Measurements from ENCODE around the gene SGO2.
"Not testable (repeated sequence)": the region's sequence is repeated elsewhere in the genome, so short reads cannot be mapped to it uniquely, and the experiment has no call there.

SGO2 gene

DNA sequence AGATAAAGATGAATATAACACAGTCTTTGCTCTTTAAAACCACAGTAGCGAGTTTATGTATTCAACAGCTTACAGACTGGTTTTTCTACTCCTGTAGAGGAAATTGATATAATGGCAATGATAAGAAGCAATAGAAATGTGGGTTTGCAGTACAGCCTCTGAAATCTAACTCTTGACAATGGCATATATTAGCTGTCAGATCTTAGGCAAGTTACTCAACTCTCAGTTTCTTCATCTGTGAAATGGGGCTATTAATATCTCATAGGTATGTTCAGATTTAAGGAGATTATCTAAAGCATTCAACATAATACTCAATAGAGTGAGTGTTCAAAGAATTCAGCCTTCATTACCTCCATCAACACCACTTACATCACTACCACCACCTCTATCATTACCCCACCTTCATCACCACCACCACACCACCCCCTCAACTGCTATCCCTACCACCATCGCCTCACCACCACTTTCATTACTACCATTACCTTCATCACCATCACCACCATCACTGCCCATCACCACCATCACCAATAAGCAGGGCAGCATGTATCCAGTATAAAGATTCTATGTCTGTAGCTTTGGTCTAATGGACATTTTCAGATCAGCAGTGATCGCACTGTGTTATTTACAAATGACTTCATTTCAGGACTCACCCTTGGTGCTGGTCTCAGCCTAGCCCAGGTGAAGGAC is 82.5 kb downstream of the SGO2 start:
- Mint-ChIP-seq H3K27me3 (ENCODE audit: low read depth, poor library complexity) (peaks cover 13% of the 10 kb centered on the region), H3K4me3 (no peak overlapping the region), H3K9me3 (peaks cover 9% of the 10 kb centered on the region), H3K4me1 (no peaks in the 10 kb centered on the region), H3K36me3 (ENCODE audit: low read depth) (no peaks in the 10 kb centered on the region), H3K27ac (no peak overlapping the region)
- TF ChIP-seq CTCF (IDR thresholded peaks at IDR 0.05) = no peak
- DNase-seq = no peak

DNA sequence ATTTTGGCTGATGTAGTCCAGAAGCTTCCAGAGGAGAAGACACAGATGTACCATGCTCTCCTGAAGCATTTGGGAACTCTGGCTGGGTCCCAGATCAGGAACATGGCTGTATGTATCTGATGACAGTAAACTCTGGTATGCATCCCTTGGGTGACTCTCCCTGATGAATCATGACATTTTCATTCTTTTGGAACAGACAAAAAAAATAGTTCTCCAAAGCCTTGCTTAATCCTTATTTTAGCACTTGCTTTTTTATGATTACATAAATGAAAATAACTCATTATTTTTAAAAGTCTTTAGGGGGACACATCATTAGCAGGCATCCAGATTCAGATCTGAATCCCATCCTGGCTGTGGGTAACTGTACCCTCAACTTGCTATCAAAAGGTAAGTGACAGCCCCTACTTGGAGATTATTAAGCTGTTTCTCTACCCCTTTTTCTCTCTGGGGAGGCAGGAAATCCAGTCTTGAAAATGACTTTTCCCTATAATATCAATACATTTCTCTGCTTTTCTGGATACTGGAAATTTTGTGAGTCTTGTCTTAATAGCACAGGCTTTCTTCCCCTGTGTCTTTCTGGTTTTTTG is 83.1 kb downstream of the SGO2 start:
- TF ChIP-seq CTCF (IDR thresholded peaks at IDR 0.05) = no peak
- Mint-ChIP-seq H3K4me3 (no peak overlapping the region), H3K27me3 (ENCODE audit: low read depth, poor library complexity) (peaks cover 13% of the 10 kb centered on the region), H3K9me3 (peaks cover 9% of the 10 kb centered on the region), H3K36me3 (ENCODE audit: low read depth) (no peaks in the 10 kb centered on the region), H3K27ac (no peak overlapping the region), H3K4me1 (no peaks in the 10 kb centered on the region)
- DNase-seq = no peak

DNA sequence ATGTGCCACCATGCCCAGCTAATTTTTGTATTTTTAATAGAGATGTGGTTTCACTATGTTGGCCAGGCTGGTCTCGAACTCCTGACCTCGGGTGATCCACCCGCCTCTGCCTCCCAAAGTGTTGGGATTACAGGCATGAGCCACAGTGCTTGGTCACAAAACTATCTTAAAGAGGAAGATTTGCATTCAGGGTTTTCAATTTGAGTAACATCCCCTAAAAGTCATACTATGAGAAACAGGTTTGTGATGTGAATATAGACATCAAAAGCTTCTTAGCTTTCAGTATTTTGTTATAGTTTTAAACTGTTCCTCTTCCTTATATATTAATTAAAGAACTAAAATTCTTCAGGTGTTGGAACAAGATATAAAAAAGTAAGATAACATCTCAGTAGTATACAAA is 84.2 kb downstream of the SGO2 start:
- H3K4me3 Mint-ChIP-seq; H3K36me3 Mint-ChIP-seq (ENCODE audit: low read depth); DNase-seq; H3K27ac Mint-ChIP-seq; H3K4me1 Mint-ChIP-seq; H3K9me3 Mint-ChIP-seq: not testable (repeated sequence)
- H3K27me3 Mint-ChIP-seq (ENCODE audit: low read depth, poor library complexity) = peaks cover 16% of the 10 kb centered on the region

DNA sequence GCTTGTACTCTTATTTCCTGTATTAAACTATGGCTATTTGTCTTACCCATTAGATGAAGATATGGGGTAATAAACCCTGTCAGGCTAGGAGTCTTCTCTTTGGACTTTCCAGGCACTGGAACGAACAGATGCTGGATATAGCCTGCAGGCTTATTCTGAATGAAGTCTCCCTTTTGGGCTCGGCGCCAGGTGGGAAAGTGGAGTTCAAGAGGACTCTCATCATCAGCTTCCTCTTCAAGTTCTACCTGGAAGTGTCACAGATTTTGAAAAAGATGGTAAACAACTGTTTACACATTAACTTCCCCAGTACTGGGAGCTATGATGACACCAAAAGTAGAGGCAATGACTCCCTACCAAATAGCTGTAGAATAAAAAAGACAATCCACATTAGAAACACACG is 87.7 kb downstream of the SGO2 start:
- no peaks in the 10 kb centered on the region for H3K4me1 Mint-ChIP-seq
- DNase-seq = no peak
- H3K4me3 Mint-ChIP-seq = no peak overlapping the region
- H3K36me3 Mint-ChIP-seq (ENCODE audit: low read depth) = no peaks in the 10 kb centered on the region
- TF ChIP-seq CTCF (IDR thresholded peaks at IDR 0.05) = no peak
- no peaks in the 10 kb centered on the region for H3K9me3 Mint-ChIP-seq
- H3K27me3 Mint-ChIP-seq (ENCODE audit: low read depth, poor library complexity) = peaks cover 16% of the 10 kb centered on the region
- H3K27ac Mint-ChIP-seq = no peak overlapping the region

GRCh38 chr2:200614249-200614648 is 88.2 kb downstream of the SGO2 start:
- Mint-ChIP-seq H3K4me3 (no peak overlapping the region), H3K9me3 (no peaks in the 10 kb centered on the region), H3K27me3 (ENCODE audit: low read depth, poor library complexity) (peaks cover 16% of the 10 kb centered on the region), H3K27ac (no peak overlapping the region), H3K4me1 (no peaks in the 10 kb centered on the region), H3K36me3 (ENCODE audit: low read depth) (no peaks in the 10 kb centered on the region)
- DNase-seq = no peak
- no peak for TF ChIP-seq CTCF (IDR thresholded peaks at IDR 0.05)

GRCh38 chr2:200615247-200615646 is 89.2 kb downstream of the SGO2 start:
- DNase-seq = no peak
- Mint-ChIP-seq H3K36me3 (ENCODE audit: low read depth) (no peaks in the 10 kb centered on the region), H3K4me1 (no peaks in the 10 kb centered on the region), H3K4me3 (no peak overlapping the region), H3K9me3 (no peaks in the 10 kb centered on the region), H3K27ac (no peak overlapping the region), H3K27me3 (ENCODE audit: low read depth, poor library complexity) (peaks cover 12% of the 10 kb centered on the region)
- TF ChIP-seq CTCF (IDR thresholded peaks at IDR 0.05) = no peak

Measured in nephron progenitor cell (in vitro differentiated cells).